Peyer's patch (tissue), 4 donors: Measurements from ENCODE around the gene MTMR10.

Experiments
- POLR2A ChIP-seq, 2 donors: fragments of 450-650 bp; IDR thresholded peaks; one replicate each; pipeline ENCODE4 v1.5.1; 2017; ENCODE audit warnings: antibody characterized with exemption in 2 of 2, mild to moderate bottlenecking in 2 of 2, moderate library complexity in 2 of 2
- TF ChIP-seq, protein P1 (sequence below), 6 experiments: fragments of 450-650 bp in 4 of 6; fragments of 200-600 bp in 2 of 6; sonication (generic) in 1 of 6; IDR thresholded peaks; one replicate each; pipeline ENCODE4 v1.5.1; 2017 to 2019; ENCODE audit warnings: antibody characterized with exemption in 6 of 6, mild to moderate bottlenecking in 3 of 6, moderate library complexity in 1 of 6

DNA sequence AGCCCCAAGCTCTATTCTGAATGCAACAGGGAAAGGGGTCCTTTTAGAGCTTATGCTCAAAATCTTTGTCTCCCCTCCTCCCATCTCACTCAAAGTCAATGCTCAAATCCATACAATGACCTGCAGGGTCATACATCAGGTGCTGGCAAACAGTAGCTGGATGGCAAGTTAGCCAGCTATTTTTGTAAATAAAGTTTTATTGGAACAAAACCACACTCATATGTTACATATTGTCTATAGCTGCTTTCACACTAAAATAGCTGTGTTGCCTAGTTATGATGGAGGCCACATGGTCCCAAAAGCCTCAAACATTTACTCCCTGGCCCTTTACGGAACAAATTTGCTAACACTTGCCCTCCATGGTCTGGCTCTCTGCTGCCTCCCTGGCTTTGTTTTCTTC lies 89.5 kb downstream of the MTMR10 start:
- TF ChIP-seq, protein P1, sequence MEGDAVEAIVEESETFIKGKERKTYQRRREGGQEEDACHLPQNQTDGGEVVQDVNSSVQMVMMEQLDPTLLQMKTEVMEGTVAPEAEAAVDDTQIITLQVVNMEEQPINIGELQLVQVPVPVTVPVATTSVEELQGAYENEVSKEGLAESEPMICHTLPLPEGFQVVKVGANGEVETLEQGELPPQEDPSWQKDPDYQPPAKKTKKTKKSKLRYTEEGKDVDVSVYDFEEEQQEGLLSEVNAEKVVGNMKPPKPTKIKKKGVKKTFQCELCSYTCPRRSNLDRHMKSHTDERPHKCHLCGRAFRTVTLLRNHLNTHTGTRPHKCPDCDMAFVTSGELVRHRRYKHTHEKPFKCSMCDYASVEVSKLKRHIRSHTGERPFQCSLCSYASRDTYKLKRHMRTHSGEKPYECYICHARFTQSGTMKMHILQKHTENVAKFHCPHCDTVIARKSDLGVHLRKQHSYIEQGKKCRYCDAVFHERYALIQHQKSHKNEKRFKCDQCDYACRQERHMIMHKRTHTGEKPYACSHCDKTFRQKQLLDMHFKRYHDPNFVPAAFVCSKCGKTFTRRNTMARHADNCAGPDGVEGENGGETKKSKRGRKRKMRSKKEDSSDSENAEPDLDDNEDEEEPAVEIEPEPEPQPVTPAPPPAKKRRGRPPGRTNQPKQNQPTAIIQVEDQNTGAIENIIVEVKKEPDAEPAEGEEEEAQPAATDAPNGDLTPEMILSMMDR (IDR thresholded peaks at IDR 0.05), result no peak
- no peak for TF ChIP-seq POLR2A (IDR thresholded peaks at IDR 0.05)
